ENCODE results near the gene GALM.
A peak's percentile ranks its signal among the peaks of the same experiment; 100 is the strongest.

Gene GALM

DNA sequence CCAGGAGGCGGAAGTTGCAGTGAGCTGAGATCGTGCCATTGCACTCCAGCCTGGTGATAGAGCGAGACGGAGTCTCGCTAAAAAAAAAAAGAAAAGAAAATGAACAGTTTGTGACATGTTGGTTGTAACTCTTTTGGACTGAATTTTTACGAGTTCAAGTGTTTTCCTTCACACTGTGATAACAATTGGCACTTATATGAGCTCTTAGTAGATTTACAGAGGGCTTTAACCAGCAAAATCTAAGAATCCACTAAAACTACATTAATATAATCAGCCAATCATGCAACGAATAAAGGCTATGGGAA, 110.0 kb downstream of the GALM start:
- H3K36me3 ChIP-seq, result no peaks in the 10 kb centered on the region; the same call in 1 of the 2 replicates
- H3K27me3 ChIP-seq, result no peaks in the 10 kb centered on the region
- no peaks in the 10 kb centered on the region; the same call in 1 of the 2 replicates for H3K4me1 ChIP-seq
- DNase-seq, result no peak
- no peaks in the 10 kb centered on the region for H3K9me3 ChIP-seq
- H3K4me3 ChIP-seq (ENCODE audit: low read depth, low read length), result no peak overlapping the region
- TF ChIP-seq, protein P1, sequence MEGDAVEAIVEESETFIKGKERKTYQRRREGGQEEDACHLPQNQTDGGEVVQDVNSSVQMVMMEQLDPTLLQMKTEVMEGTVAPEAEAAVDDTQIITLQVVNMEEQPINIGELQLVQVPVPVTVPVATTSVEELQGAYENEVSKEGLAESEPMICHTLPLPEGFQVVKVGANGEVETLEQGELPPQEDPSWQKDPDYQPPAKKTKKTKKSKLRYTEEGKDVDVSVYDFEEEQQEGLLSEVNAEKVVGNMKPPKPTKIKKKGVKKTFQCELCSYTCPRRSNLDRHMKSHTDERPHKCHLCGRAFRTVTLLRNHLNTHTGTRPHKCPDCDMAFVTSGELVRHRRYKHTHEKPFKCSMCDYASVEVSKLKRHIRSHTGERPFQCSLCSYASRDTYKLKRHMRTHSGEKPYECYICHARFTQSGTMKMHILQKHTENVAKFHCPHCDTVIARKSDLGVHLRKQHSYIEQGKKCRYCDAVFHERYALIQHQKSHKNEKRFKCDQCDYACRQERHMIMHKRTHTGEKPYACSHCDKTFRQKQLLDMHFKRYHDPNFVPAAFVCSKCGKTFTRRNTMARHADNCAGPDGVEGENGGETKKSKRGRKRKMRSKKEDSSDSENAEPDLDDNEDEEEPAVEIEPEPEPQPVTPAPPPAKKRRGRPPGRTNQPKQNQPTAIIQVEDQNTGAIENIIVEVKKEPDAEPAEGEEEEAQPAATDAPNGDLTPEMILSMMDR (IDR thresholded peaks at IDR 0.05; ENCODE audit: low read depth, low read length), result no peak

DNA sequence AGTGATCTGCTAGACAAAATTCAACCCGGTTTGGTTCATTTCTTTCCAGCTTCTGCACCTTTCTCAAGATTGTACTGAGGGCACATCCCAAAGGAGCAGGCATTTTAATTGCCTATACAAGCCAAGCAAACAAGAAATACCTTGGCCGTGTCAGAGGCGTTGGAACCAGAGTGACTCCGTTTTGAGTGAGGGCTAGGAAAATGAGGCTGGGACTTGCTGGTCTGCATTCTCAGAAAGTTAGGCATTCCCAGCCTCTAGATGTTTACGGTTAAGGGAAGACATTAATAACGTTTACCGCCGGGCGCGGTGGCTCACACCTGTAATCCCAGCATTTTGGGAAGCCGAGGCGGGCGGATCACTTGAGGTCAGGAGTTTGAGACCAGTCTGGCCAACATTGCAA, 110.6 kb downstream of the GALM start:
- TF ChIP-seq, protein P1 (IDR thresholded peaks at IDR 0.05; ENCODE audit: low read depth, low read length), result no peak
- no peaks in the 10 kb centered on the region; the same call in 1 of the 2 replicates for H3K4me1 ChIP-seq
- peaks cover 6% of the 10 kb centered on the region; the same call in 1 of the 2 replicates for H3K36me3 ChIP-seq
- H3K9me3 ChIP-seq, result no peaks in the 10 kb centered on the region
- no peaks in the 10 kb centered on the region for H3K27me3 ChIP-seq
- no peak for DNase-seq
- H3K4me3 ChIP-seq (ENCODE audit: low read depth, low read length), result no peak overlapping the region

DNA sequence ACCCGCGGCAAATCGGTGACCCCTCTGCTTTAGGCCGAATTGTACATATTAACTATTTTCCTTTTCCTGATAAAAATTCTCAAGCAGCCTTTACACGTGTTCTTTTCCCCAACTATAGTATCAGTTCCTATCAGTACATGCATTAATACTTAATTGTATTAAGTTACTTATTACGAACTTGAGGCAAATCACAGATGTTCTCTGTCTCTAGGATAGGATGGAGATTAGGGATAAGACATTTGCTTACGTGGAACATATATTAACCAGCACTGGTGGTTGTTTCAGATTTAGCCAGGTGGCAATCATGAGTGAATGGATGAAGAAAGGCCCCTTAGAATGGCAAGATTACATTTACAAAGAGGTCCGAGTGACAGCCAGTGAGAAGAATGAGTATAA, 112.8 kb downstream of the GALM start:
- H3K27me3 ChIP-seq, result no peaks in the 10 kb centered on the region
- H3K9me3 ChIP-seq, result no peaks in the 10 kb centered on the region
- H3K4me1 ChIP-seq, result no peaks in the 10 kb centered on the region; the same call in 1 of the 2 replicates
- H3K4me3 ChIP-seq (ENCODE audit: low read depth, low read length), result peak overlapping the region; percentile 97
- TF ChIP-seq, protein P1 (IDR thresholded peaks at IDR 0.05; ENCODE audit: low read depth, low read length), result no peak
- H3K36me3 ChIP-seq, result peaks cover 9% of the 10 kb centered on the region
- DNase-seq, result no peak

DNA sequence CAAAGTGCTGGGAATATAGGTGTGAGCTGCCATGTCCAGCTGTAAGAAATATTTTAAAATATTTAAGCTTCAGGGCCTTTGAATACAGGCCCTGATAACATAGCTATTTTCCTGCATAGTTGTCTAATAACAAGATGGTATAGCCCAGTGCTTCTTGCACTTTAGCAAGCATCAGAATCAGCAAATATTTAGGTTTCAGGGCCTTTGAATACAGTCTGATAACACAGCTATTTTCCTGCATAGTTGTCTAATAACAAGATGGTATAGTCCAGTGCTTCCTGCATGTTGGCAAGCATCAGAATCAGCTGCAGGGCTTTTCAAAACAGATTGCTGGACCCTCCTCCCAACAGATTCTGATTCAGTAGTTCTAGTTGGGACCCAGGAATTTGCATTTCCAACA, 117.7 kb downstream of the GALM start:
- Histone ChIP-seq H3K9me3 (no peaks in the 10 kb centered on the region), H3K4me1 (no peaks in the 10 kb centered on the region; the same call in 1 of the 2 replicates), H3K36me3 (peaks cover 9% of the 10 kb centered on the region), H3K4me3 (ENCODE audit: low read depth, low read length) (no peak overlapping the region), H3K27me3 (no peaks in the 10 kb centered on the region)
- no peak for DNase-seq
- TF ChIP-seq, protein P1 (IDR thresholded peaks at IDR 0.05; ENCODE audit: low read depth, low read length), result no peak
